Upper lobe of right lung (tissue), 1 donor: ENCODE data around the gene LTBP2. TPM values are rescaled to one million over a fixed set of nuclear protein-coding genes. Genes with fewer than 3 reads are reported as not detected.

Experiments
- ATAC-seq: fragments of 200-7000 bp; cut with Tn5 transposase; one replicate; pipeline ENCODE4 v1.9.1; 2020; ENCODE audit warnings: mild to moderate bottlenecking, moderate library complexity
- DNase-seq: peaks from one replicate; pipeline ENCODE4 v3.0.0-alpha.2; 2020
- H3K27ac ChIP-seq: fragments of 200-600 bp; one replicate; pipeline ENCODE4 v1.8.0; 2022
- H3K27me3 ChIP-seq: fragments of 200-600 bp; one replicate; pipeline ENCODE4 v1.8.0; 2022; ENCODE audit warnings: mild to moderate bottlenecking
- H3K36me3 ChIP-seq: fragments of 200-600 bp; one replicate; pipeline ENCODE4 v1.8.0; 2022
- H3K4me1 ChIP-seq: fragments of 200-600 bp; one replicate; pipeline ENCODE4 v1.8.0; 2022
- H3K4me3 ChIP-seq: fragments of 200-600 bp; one replicate; pipeline ENCODE4 v1.8.0; 2022; ENCODE audit warnings: mild to moderate bottlenecking
- H3K9me3 ChIP-seq: fragments of 200-600 bp; one replicate; pipeline ENCODE4 v1.8.0; 2022
- intact Hi-C: fragments of 100-400 bp; cut with DNase I; formaldehyde crosslinking; loops from one replicate; pipeline ENCODE4 v1.11.0; 2022
- total RNA-seq: library from RNA; stranded (reverse); fragmentation: NEBNext Ultra II Directional; extraction: Animal tissue kit (Norgen Biotek cat#: 25700); gene quantifications from one replicate; pipeline ENCODE4 v1.2.1, GENCODE V29; 2021
- TF ChIP-seq, protein P1 (sequence below): fragments of 200-600 bp; IDR thresholded peaks from one replicate; pipeline ENCODE4 v1.8.0; 2022; ENCODE audit warnings: antibody characterized with exemption
- donor health status: DM: no; HTN: yes; CAD: no; lungs with severe emphysema.

LTBP2 gene
- total RNA-seq, 1 donor from 2014 or later = 117 TPM

- DNase-seq (no peak), ATAC-seq (no peak)
- Histone ChIP-seq H3K4me3 (peak overlapping the region; percentile 67), H3K9me3 (no peaks in the 10 kb centered on the region), H3K27ac (peak overlapping the region; percentile 58), H3K27me3 (peaks cover 15% of the 10 kb centered on the region), H3K4me1 (no peaks in the 10 kb centered on the region), H3K36me3 (no peaks in the 10 kb centered on the region)
- intact Hi-C loops = no loop called here
- TF ChIP-seq, protein P1, sequence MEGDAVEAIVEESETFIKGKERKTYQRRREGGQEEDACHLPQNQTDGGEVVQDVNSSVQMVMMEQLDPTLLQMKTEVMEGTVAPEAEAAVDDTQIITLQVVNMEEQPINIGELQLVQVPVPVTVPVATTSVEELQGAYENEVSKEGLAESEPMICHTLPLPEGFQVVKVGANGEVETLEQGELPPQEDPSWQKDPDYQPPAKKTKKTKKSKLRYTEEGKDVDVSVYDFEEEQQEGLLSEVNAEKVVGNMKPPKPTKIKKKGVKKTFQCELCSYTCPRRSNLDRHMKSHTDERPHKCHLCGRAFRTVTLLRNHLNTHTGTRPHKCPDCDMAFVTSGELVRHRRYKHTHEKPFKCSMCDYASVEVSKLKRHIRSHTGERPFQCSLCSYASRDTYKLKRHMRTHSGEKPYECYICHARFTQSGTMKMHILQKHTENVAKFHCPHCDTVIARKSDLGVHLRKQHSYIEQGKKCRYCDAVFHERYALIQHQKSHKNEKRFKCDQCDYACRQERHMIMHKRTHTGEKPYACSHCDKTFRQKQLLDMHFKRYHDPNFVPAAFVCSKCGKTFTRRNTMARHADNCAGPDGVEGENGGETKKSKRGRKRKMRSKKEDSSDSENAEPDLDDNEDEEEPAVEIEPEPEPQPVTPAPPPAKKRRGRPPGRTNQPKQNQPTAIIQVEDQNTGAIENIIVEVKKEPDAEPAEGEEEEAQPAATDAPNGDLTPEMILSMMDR = no peak
Observed at GRCh38 chr14:74610866-74611649, 979 bp downstream of the LTBP2 start.

GRCh38 chr14:74610199-74610865 is 1.7 kb downstream of the LTBP2 start:
- DNase-seq = no peak
- Histone ChIP-seq H3K27me3 (peaks cover 15% of the 10 kb centered on the region), H3K4me3 (peak overlapping the region; percentile 67), H3K9me3 (no peaks in the 10 kb centered on the region), H3K27ac (no peak overlapping the region), H3K36me3 (no peaks in the 10 kb centered on the region), H3K4me1 (no peaks in the 10 kb centered on the region)
- intact Hi-C loops = no loop called here
- TF ChIP-seq, protein P1 = no peak
- ATAC-seq = no peak

DNA sequence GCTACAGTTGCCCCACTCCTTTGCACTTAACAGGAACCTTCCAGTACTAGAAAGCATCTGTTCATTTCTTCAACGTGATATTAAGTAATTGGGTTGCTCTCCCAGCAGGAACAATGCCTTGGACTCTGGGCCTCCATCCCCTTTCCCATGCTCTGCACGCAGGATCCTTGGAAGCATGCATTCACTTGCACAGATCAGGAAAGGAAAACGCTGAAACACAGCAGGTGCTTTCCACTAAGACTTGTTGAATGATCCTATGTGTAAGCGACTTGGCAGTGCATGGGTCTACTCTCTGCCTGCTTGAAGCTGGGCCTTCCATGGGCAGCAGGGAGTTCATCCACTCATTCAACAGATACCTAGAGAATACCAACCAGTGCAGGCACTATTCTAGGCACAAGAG is 2.3 kb downstream of the LTBP2 start:
- Histone ChIP-seq H3K4me1 (no peaks in the 10 kb centered on the region), H3K27me3 (peaks cover 15% of the 10 kb centered on the region), H3K27ac (no peak overlapping the region), H3K36me3 (no peaks in the 10 kb centered on the region), H3K4me3 (peak overlapping the region; percentile 67), H3K9me3 (no peaks in the 10 kb centered on the region)
- intact Hi-C loops = loop anchor here (10.0 kb wide), 1 partner anchor 105 kb away; no protein-coding TSS in a partner anchor
- DNase-seq = no peak
- TF ChIP-seq, protein P1 = no peak
- ATAC-seq = no peak

DNA sequence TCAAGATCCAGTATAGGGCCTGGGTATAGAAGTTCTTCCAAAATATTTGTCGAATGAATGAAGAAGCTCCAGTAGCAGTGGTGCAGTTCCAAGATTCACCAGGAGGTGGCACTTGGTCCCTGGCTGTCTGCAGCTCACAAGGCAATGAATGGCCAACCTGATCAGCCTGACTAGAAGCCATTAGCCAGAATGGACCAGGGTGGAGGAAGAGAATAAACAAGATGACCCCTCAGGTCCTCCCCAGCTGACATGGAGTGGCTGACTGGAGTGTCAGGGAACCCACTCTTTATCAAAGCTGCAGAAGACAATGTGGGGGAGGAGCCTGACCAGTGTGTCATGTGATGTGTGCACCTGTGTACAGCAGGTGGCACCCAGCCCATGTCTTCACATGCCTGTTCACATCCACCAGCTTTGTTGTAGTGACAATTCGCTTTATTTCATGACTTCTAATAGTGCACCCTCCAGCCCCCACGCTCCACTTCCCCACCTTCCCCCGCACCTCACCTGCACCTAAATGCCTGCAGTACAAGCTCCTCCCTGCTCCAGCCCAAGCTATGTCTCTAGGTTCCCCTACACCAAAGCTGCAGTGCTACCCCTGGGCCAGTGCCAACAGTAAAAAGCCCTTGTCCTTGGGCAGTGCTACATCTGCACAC is 3.0 kb downstream of the LTBP2 start:
- H3K4me3 ChIP-seq = peak overlapping the region; percentile 67
- DNase-seq (peak; percentile 78), ATAC-seq (peak; percentile 77)
- H3K27me3 ChIP-seq = peaks cover 15% of the 10 kb centered on the region
- no peaks in the 10 kb centered on the region for H3K9me3 ChIP-seq
- no peaks in the 10 kb centered on the region for H3K36me3 ChIP-seq
- TF ChIP-seq, protein P1 = peak; percentile 99
- intact Hi-C loops = loop anchor here (10.0 kb wide), 1 partner anchor 104 kb away; no protein-coding TSS in a partner anchor
- no peak overlapping the region for H3K27ac ChIP-seq
- H3K4me1 ChIP-seq = no peaks in the 10 kb centered on the region

DNA sequence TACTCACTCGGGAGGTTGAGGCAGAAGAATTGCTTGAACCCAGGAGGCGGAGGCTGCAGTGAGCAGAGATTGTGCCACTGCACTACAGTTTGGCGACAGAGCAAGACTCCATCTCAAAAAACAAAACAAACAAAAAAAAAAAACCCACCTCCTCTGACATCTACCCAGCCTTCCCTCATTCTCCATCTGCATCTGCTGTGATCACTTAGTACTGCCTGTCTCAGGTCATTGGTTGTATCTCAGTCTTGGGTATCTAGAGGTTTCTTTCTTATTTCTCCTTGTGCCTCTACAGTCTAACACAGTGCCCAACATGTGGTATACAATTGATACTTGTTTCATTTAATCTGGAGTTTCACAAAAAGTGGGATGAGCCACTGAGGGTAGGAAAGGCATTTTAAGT is 5.3 kb downstream of the LTBP2 start:
- intact Hi-C loops = loop anchor here (10.0 kb wide), 1 partner anchor 102 kb away; no protein-coding TSS in a partner anchor
- TF ChIP-seq, protein P1 = no peak
- DNase-seq (no peak), ATAC-seq (no peak)
- H3K9me3 ChIP-seq = no peaks in the 10 kb centered on the region
- H3K4me3 ChIP-seq = no peak overlapping the region
- H3K27ac ChIP-seq = peak overlapping the region; percentile 51
- H3K4me1 ChIP-seq = no peaks in the 10 kb centered on the region
- no peaks in the 10 kb centered on the region for H3K36me3 ChIP-seq
- H3K27me3 ChIP-seq = peaks cover 12% of the 10 kb centered on the region
